ENCODE data around the gene KCNN2.

GRCh38 chr5:114330916-114331531 lies 30.8 kb upstream of the KCNN2 start:
- TF ChIP-seq CTCF (conservative IDR thresholded peaks at IDR 0.05 in 1 of 2, IDR thresholded peaks at IDR 0.05 in 1 of 2; ENCODE audit: low read depth in 1 of 2, low read length in 2 of 2), result no peak
- TF ChIP-seq EZH2 (IDR thresholded peaks at IDR 0.05; ENCODE audit: low read length, missing control alignments), result no peak

Measured in fibroblast of lung (primary cell).